Coronary artery (tissue), 2 donors: ENCODE results near the gene PFKP.

Experiments used
- DNase-seq: peaks from one replicate; pipeline ENCODE4 v3.0.0-alpha.2; 2017; ENCODE audit warnings: low spot score
- H3K27ac ChIP-seq, 2 donors: fragments of 200-600 bp; sonication (generic); one replicate each; pipeline ENCODE4 v1.5.1; 2016 to 2019
- H3K4me3 ChIP-seq: fragments of 200-600 bp; sonication (generic); 2 replicates; pipeline ENCODE4 v1.5.1; 2016; ENCODE audit warnings: mild to moderate bottlenecking, moderate library complexity
- TF ChIP-seq, protein P1 (sequence below): fragments of 200-600 bp; sonication (generic); IDR thresholded peaks from one replicate; pipeline ENCODE4 v1.5.1; 2019; ENCODE audit warnings: antibody characterized with exemption

The PFKP gene

DNA sequence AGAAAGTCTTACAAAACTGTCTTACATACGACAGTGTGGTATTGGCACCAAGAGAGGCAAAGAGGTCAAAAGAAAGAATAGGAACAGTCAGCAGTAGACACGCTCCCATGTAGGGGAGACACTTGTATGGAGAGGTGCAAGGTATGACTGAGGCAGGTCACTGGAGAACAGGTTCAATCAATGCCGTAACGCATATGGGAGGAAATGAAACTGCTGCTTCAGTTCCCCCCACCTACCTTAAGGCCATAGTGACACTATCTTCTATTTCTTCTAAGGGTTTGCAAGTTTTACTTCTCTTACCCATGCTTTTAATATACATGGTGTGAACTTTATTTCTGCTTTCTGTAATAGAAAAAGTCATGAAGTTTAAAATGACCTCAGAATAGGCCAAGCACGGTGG, 110.7 kb downstream of the PFKP start:
- TF ChIP-seq, protein P1, sequence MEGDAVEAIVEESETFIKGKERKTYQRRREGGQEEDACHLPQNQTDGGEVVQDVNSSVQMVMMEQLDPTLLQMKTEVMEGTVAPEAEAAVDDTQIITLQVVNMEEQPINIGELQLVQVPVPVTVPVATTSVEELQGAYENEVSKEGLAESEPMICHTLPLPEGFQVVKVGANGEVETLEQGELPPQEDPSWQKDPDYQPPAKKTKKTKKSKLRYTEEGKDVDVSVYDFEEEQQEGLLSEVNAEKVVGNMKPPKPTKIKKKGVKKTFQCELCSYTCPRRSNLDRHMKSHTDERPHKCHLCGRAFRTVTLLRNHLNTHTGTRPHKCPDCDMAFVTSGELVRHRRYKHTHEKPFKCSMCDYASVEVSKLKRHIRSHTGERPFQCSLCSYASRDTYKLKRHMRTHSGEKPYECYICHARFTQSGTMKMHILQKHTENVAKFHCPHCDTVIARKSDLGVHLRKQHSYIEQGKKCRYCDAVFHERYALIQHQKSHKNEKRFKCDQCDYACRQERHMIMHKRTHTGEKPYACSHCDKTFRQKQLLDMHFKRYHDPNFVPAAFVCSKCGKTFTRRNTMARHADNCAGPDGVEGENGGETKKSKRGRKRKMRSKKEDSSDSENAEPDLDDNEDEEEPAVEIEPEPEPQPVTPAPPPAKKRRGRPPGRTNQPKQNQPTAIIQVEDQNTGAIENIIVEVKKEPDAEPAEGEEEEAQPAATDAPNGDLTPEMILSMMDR = no peak
- no peak for DNase-seq
- no peak overlapping the region for H3K27ac ChIP-seq

DNA sequence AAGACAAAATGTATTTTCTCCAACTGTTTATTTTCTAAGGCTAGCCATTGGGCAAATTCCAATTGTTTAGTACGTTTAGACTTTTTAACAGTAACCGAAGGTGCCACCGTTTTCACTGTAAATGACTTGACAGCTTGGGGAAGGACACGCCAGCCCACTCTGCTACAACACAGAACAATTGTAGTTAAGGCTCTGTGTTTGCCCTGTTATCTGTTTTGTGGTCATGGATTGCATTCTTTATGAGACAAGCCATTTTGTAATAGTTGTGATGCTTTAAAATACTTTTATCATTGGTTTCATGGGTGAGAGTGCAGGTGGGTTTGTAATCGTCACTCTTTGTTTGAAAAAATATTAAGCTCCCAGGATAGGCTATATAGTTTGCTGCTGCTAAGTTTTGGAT, 111.8 kb downstream of the PFKP start:
- no peak overlapping the region for H3K4me3 ChIP-seq
- no peak overlapping the region for H3K27ac ChIP-seq
- TF ChIP-seq, protein P1 = no peak
- DNase-seq = no peak

More for the DNA sequence above, 110.7 kb downstream of the PFKP start:
- H3K4me3 ChIP-seq = no peak overlapping the region

DNA sequence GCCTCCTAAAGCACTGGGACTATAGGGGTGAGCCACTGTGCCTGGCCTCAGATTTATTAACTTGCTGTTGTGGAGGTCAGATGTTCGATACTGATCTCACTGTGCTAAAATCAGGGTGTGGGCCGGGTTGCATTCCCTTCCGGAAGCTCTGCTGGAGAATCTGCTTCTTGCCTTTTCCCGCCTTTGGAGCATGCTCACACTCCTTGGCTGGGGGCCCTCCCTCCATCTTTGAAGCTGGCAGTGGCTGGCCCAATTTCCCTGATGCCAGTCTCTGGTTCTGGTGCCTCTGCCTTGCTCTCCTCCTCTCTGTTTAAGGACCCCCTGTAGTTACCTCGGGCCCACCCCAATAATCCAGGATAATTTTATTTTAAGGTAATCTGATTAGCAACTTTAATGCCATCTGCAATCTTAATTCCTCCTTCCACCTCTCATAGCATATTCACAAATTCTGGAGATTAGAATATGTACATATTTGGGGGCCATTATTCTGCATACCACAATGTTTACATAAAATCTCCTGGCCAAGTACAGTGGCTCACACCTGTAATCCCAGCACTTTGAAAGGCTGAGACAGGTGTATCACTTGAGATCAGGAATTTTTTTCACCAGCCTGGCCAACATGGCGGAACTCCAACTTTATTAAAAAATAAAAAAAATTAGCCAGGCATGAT, 113.1 kb downstream of the PFKP start:
- H3K27ac ChIP-seq = no peak overlapping the region
- no peak for DNase-seq
- TF ChIP-seq, protein P1 = no peak
- no peak overlapping the region for H3K4me3 ChIP-seq

DNA sequence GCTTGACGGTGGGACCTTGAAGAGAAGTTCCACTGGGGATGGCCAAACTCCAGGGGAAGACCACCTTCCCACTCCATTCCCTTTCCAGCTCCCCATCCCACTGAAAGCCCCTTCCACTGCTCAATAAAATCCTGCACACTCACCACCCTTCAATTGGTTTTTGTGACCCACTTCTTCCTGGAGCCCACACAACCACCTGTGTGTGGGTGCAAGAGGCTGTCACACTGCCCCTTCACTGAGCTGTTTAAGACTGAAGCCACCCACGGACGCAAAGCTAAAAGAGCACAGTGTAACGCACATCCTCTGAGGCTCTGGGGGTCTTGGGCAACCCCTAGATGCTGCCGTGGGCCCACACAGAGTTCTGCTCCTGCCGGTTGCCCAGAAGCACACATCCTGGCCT, 118.0 kb downstream of the PFKP start:
- H3K27ac ChIP-seq = no peak overlapping the region
- TF ChIP-seq, protein P1 = no peak
- H3K4me3 ChIP-seq = no peak overlapping the region
- DNase-seq = no peak

DNA sequence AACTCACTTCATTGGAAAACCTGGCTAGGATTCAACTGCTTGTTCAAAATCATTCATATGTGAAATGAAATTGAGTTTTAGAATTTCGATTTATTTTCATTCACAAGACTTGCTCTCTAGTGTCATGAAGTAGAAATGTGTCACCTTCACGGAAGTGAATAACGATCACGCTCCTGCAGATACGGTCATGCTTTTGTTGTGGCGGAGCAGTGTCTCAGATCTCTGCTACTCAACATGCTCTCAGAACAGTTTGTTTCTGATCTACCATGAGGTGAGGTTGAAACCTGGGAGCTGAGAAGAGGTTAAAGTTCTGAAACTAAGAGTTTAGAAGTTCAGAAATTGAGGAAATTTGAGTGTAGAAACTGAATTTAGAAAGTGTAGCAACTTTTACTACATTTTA, 119.0 kb downstream of the PFKP start:
- H3K4me3 ChIP-seq = no peak overlapping the region
- H3K27ac ChIP-seq = no peak overlapping the region
- TF ChIP-seq, protein P1 = no peak
- DNase-seq = no peak
